Ureter (tissue), 1 donor: ENCODE results near the gene SPINK5. TPM values are rescaled to one million over a fixed set of nuclear protein-coding genes. Genes with fewer than 3 reads are reported as not detected.
"Not testable (repeated sequence)": the region's sequence is repeated elsewhere in the genome, so short reads cannot be mapped to it uniquely, and the experiment has no call there.

Experiments used
- DNase-seq: peaks from one replicate; pipeline ENCODE4 v3.0.0-alpha.2; 2020; ENCODE audit warnings: low spot score
- total RNA-seq: library from RNA; stranded (reverse); gene quantifications from one replicate; pipeline ENCODE4 v1.2.4, GENCODE V29; 2023
- donor health status: DM: yes; HTN: yes; CAD: no.

SPINK5 gene, protein sequence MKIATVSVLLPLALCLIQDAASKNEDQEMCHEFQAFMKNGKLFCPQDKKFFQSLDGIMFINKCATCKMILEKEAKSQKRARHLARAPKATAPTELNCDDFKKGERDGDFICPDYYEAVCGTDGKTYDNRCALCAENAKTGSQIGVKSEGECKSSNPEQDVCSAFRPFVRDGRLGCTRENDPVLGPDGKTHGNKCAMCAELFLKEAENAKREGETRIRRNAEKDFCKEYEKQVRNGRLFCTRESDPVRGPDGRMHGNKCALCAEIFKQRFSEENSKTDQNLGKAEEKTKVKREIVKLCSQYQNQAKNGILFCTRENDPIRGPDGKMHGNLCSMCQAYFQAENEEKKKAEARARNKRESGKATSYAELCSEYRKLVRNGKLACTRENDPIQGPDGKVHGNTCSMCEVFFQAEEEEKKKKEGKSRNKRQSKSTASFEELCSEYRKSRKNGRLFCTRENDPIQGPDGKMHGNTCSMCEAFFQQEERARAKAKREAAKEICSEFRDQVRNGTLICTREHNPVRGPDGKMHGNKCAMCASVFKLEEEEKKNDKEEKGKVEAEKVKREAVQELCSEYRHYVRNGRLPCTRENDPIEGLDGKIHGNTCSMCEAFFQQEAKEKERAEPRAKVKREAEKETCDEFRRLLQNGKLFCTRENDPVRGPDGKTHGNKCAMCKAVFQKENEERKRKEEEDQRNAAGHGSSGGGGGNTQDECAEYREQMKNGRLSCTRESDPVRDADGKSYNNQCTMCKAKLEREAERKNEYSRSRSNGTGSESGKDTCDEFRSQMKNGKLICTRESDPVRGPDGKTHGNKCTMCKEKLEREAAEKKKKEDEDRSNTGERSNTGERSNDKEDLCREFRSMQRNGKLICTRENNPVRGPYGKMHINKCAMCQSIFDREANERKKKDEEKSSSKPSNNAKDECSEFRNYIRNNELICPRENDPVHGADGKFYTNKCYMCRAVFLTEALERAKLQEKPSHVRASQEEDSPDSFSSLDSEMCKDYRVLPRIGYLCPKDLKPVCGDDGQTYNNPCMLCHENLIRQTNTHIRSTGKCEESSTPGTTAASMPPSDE
- total RNA-seq, result 3.2 TPM

DNA sequence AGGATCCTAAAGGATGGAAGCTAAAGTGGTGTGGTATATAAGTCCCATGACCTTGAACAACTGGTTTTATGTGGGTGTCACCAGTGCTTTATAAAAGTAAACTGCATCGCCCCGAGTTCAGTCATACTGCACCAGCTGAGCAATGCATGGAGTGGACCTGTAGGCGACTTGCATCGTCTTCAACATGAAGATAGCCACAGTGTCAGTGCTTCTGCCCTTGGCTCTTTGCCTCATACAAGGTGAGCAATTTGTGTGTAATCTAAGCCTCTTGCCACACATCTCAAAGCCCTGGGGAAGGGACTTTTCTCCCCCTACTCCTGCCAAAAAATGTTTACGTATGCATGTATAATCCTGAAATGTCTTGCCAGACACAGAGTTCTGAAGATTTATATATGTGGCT, at the start of gene SPINK5:
SPINK5 (plus strand) TSS at position 120 of the 400 bp plus-strand sequence; CDS start at position 185, 65 bp downstream.
- DNase-seq, result no peak

GRCh38 chr5:148014276-148014675, 49.5 kb upstream of the SPINK5 start:
- DNase-seq, result no peak

- DNase-seq, result no peak
These were observed 43.4 kb upstream of the SPINK5 start for GRCh38 chr5:148020257-148020988.

DNA sequence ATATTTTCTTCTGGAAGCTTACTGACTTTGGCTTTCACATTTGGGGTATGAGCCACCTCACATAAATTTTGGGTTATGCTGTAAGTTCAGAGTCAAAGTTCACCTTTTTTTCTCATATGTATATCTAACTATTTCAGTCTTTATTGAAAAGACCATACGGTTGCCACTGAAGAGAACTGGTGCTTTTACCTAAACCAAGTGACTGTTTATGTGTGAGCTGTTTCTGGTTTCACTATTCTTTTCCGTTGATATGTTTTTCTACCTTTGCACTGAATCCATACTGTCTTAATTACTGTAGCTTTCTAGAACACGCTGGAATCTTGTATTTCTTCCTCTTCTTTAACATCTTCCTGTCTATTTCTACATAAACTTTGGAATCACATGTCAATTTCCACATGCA, 36.3 kb upstream of the SPINK5 start:
- DNase-seq, result no peak

DNA sequence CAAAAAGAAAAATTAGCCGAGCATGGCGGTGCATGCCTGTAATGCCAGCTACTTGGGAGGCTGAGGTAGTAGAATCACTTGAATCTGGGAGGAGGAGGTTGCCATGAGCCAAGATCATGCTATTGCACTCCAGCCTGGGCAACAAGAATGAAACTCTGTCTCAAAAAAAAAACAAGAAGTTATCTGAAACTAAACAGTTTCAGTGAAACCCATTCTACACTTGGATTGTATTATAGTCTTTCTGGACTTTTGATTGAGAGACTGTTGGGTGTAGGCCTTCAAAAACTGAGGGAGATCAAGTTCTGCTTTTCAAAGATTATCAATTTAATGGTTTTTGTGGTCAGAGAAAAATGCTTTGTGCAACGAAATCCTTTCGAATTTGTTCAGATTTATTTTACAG, 34.6 kb upstream of the SPINK5 start:
- no peak for DNase-seq

DNA sequence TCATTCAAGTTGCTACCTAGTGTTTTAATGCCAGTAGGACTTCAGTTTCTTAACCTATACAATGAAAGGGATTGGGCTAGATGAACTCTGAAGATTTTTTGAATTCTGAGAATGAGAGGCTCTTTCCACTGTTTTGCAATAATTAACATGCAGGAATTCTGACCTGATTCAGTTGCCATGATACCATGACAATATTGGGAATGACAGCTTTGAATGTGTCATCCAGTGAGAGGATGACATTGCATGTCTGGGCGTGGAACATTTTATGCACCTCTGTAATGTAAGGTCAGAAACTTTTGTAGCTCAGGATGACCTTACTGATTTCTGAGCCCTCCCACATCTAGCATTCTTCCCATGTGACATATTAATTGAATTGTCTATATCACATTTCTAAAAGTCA, 30.6 kb upstream of the SPINK5 start:
- DNase-seq, result no peak

- no peak for DNase-seq
These were observed 28.1 kb upstream of the SPINK5 start for GRCh38 chr5:148035676-148036075.

DNA sequence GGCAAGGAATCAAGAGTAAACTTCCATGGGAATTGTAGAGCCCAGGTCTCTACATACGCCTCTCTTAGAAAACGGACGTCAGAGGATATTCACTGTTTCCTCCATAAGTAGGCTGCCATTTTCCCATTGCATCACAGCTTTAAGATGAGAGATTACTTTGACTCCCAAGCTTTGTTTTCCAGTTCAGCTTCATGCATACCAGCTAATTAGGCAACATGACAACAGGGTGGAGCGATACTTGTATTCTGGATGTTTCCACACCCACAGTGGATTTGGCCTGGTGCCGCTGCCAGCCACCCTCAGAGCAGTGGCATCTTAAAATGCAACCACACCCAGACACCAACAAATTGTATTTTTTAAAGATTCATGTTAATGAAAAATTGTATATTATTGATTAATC, 20.9 kb upstream of the SPINK5 start:
- DNase-seq, result no peak

DNA sequence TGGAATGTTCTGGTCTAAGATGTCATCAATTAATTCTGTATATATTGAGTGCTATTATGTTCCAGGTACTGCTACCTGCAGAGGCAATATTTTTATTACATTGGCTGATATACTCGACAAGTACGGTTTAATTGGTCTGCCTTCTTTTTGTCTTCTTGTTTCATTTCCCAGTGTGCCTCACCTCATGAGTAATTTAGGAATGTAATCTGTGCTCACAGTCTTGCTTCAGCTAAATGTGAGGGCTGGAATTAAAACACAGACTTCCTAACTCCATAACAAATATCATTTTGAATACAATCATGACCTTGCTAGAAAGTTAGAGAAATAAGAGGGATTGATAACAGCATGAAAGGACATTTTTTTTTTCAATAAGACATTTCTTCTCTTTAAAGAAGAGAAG, 20.1 kb upstream of the SPINK5 start:
- DNase-seq, result no peak

DNA sequence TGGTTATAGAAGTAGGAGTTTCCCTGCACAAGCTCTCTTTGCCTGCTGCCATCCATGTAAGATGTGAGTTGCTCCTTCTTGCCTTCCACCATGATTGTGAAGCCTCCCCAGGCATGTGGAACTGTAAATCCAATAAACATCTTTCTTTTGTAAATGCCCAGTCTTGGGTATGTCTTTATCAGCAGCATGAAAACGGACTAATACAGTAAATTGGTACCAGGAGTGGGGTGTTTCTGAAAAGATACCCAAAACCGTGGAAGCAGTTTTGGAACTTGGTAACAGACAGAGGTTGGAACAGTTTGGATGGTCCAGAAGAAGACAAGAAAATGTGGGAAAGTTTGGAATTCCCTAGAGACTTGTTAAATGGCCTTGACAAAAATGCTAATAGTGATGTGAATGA, 8.6 kb upstream of the SPINK5 start:
- not testable (repeated sequence) for DNase-seq

DNA sequence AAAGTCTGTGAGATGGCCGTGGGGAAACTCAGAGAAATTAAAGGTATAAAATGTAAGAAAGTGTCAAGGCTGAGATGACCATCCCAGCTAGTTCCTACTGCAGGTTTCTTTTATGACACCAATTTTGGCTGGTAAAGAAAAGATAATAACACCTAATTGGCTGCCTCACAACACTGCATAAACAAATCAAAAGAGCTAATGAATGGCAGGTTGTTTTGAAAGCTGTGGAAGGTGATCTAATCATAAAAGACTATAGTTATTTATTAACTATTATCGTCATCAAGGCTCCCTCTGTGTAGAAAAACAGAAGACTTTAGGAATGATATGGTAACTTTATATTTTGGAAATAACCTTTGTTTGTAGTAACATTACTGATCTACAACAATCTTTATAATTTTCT, 3.5 kb upstream of the SPINK5 start:
- DNase-seq, result no peak

- no peak for DNase-seq
These were observed 2.9 kb upstream of the SPINK5 start for GRCh38 chr5:148060881-148061280.

- no peak for DNase-seq
These were observed 6.8 kb downstream of the SPINK5 start for GRCh38 chr5:148070621-148071020.

GRCh38 chr5:148072207-148072606, 8.4 kb downstream of the SPINK5 start:
- no peak for DNase-seq

- no peak for DNase-seq
These were observed 11.7 kb downstream of the SPINK5 start for GRCh38 chr5:148075529-148075928.

- no peak for DNase-seq
These were observed 19.4 kb downstream of the SPINK5 start for GRCh38 chr5:148083203-148083602.

- no peak for DNase-seq
These were observed 20.5 kb downstream of the SPINK5 start for GRCh38 chr5:148084269-148084668.

GRCh38 chr5:148085310-148085709, 21.5 kb downstream of the SPINK5 start:
- DNase-seq, result no peak

- no peak for DNase-seq
These were observed 22.4 kb downstream of the SPINK5 start for GRCh38 chr5:148085977-148086705.

GRCh38 chr5:148090146-148090772, 26.5 kb downstream of the SPINK5 start:
- DNase-seq, result no peak
